Measurements from ENCODE around the gene IFI27L2.

The IFI27L2 gene

GRCh38 chr14:94129111-94129757 lies at the start of gene IFI27L2:
IFI27L2 (minus strand) TSS chr14:94129604; CDS start chr14:94129564, 40 bp downstream.
- Histone ChIP-seq H3K4me1 (ENCODE audit: control insufficient read depth in 1 of 2, insufficient read depth in 2 of 2, low read length in 2 of 2) (peaks cover 15% of the 10 kb centered on the region in 2 donors), H3K27me3 (ENCODE audit: control insufficient read depth in 1 of 2, insufficient read depth in 2 of 2, low read length in 2 of 2) (no peaks in the 10 kb centered on the region), H3K4me3 (ENCODE audit: low read depth in 1 of 2, low read length in 2 of 2) (peak within 1 kb of the TSS; percentile 59 to 82), H3K27ac (ENCODE audit: low read depth, low read length) (peak within 1 kb of the TSS; percentile 45), H3K36me3 (ENCODE audit: control insufficient read depth in 1 of 2, insufficient read depth in 2 of 2, low read length in 2 of 2) (peaks cover 0 to 5% of the 10 kb centered on the region in 2 donors), H3K9me3 (ENCODE audit: control insufficient read depth in 1 of 2, low read length in 2 of 2) (no peaks in the 10 kb centered on the region), H3K9ac (ENCODE audit: low read depth in 1 of 2, low read length in 2 of 2) (peak within 1 kb of the TSS; percentile 40 to 45)

- no peak overlapping the region for H3K4me3 ChIP-seq (ENCODE audit: low read depth in 1 of 2, low read length in 2 of 2)
- H3K27ac ChIP-seq (ENCODE audit: low read depth, low read length): no peak overlapping the region
- no peaks in the 10 kb centered on the region for H3K36me3 ChIP-seq (ENCODE audit: control insufficient read depth in 1 of 2, insufficient read depth in 2 of 2, low read length in 2 of 2)
- H3K27me3 ChIP-seq (ENCODE audit: control insufficient read depth in 1 of 2, insufficient read depth in 2 of 2, low read length in 2 of 2): peaks cover 30 to 51% of the 10 kb centered on the region in 2 donors
- peaks cover 0 to 3% of the 10 kb centered on the region in 2 donors for H3K4me1 ChIP-seq (ENCODE audit: control insufficient read depth in 1 of 2, insufficient read depth in 2 of 2, low read length in 2 of 2)
- H3K9me3 ChIP-seq (ENCODE audit: control insufficient read depth in 1 of 2, low read length in 2 of 2): no peaks in the 10 kb centered on the region
- H3K9ac ChIP-seq (ENCODE audit: low read depth in 1 of 2, low read length in 2 of 2): no peak overlapping the region
Measured at GRCh38 chr14:94177806-94178205, 48.4 kb upstream of the IFI27L2 start.

GRCh38 chr14:94176808-94177207 lies 47.4 kb upstream of the IFI27L2 start:
- H3K4me1 ChIP-seq (ENCODE audit: control insufficient read depth in 1 of 2, insufficient read depth in 2 of 2, low read length in 2 of 2): peaks cover 0 to 3% of the 10 kb centered on the region in 2 donors
- no peak overlapping the region for H3K27ac ChIP-seq (ENCODE audit: low read depth, low read length)
- H3K4me3 ChIP-seq (ENCODE audit: low read depth in 1 of 2, low read length in 2 of 2): no peak overlapping the region
- H3K9me3 ChIP-seq (ENCODE audit: control insufficient read depth in 1 of 2, low read length in 2 of 2): no peaks in the 10 kb centered on the region
- peaks cover 30 to 58% of the 10 kb centered on the region in 2 donors for H3K27me3 ChIP-seq (ENCODE audit: control insufficient read depth in 1 of 2, insufficient read depth in 2 of 2, low read length in 2 of 2)
- H3K36me3 ChIP-seq (ENCODE audit: control insufficient read depth in 1 of 2, insufficient read depth in 2 of 2, low read length in 2 of 2): no peaks in the 10 kb centered on the region
- H3K9ac ChIP-seq (ENCODE audit: low read depth in 1 of 2, low read length in 2 of 2): no peak overlapping the region

GRCh38 chr14:94175747-94176146 lies 46.3 kb upstream of the IFI27L2 start:
- H3K36me3 ChIP-seq (ENCODE audit: control insufficient read depth in 1 of 2, insufficient read depth in 2 of 2, low read length in 2 of 2): no peaks in the 10 kb centered on the region
- no peaks in the 10 kb centered on the region for H3K9me3 ChIP-seq (ENCODE audit: control insufficient read depth in 1 of 2, low read length in 2 of 2)
- H3K9ac ChIP-seq (ENCODE audit: low read depth in 1 of 2, low read length in 2 of 2): no peak overlapping the region
- H3K27me3 ChIP-seq (ENCODE audit: control insufficient read depth in 1 of 2, insufficient read depth in 2 of 2, low read length in 2 of 2): peaks cover 34 to 57% of the 10 kb centered on the region in 2 donors
- H3K27ac ChIP-seq (ENCODE audit: low read depth, low read length): no peak overlapping the region
- no peak overlapping the region for H3K4me3 ChIP-seq (ENCODE audit: low read depth in 1 of 2, low read length in 2 of 2)
- peaks cover 0 to 3% of the 10 kb centered on the region in 2 donors for H3K4me1 ChIP-seq (ENCODE audit: control insufficient read depth in 1 of 2, insufficient read depth in 2 of 2, low read length in 2 of 2)

GRCh38 chr14:94175011-94175745 lies 45.8 kb upstream of the IFI27L2 start:
- Histone ChIP-seq H3K4me3 (ENCODE audit: low read depth in 1 of 2, low read length in 2 of 2) (no peak overlapping the region), H3K9ac (ENCODE audit: low read depth in 1 of 2, low read length in 2 of 2) (no peak overlapping the region), H3K4me1 (ENCODE audit: control insufficient read depth in 1 of 2, insufficient read depth in 2 of 2, low read length in 2 of 2) (peaks cover 0 to 3% of the 10 kb centered on the region in 2 donors), H3K9me3 (ENCODE audit: control insufficient read depth in 1 of 2, low read length in 2 of 2) (no peaks in the 10 kb centered on the region), H3K27ac (ENCODE audit: low read depth, low read length) (no peak overlapping the region), H3K36me3 (ENCODE audit: control insufficient read depth in 1 of 2, insufficient read depth in 2 of 2, low read length in 2 of 2) (no peaks in the 10 kb centered on the region), H3K27me3 (ENCODE audit: control insufficient read depth in 1 of 2, insufficient read depth in 2 of 2, low read length in 2 of 2) (peaks cover 34 to 56% of the 10 kb centered on the region in 2 donors)

GRCh38 chr14:94174604-94175010 lies 45.2 kb upstream of the IFI27L2 start:
- no peak overlapping the region for H3K27ac ChIP-seq (ENCODE audit: low read depth, low read length)
- no peaks in the 10 kb centered on the region for H3K9me3 ChIP-seq (ENCODE audit: control insufficient read depth in 1 of 2, low read length in 2 of 2)
- H3K9ac ChIP-seq (ENCODE audit: low read depth in 1 of 2, low read length in 2 of 2): no peak overlapping the region
- peaks cover 31 to 50% of the 10 kb centered on the region in 2 donors for H3K27me3 ChIP-seq (ENCODE audit: control insufficient read depth in 1 of 2, insufficient read depth in 2 of 2, low read length in 2 of 2)
- no peaks in the 10 kb centered on the region for H3K36me3 ChIP-seq (ENCODE audit: control insufficient read depth in 1 of 2, insufficient read depth in 2 of 2, low read length in 2 of 2)
- H3K4me1 ChIP-seq (ENCODE audit: control insufficient read depth in 1 of 2, insufficient read depth in 2 of 2, low read length in 2 of 2): peaks cover 0 to 3% of the 10 kb centered on the region in 2 donors
- H3K4me3 ChIP-seq (ENCODE audit: low read depth in 1 of 2, low read length in 2 of 2): peak overlapping the region; percentile 40 to 51

- peak within 1 kb of the TSS in 1 of 2 donors; percentile 14 for H3K9ac ChIP-seq (ENCODE audit: low read depth in 1 of 2, low read length in 2 of 2)
- peaks cover 26 to 45% of the 10 kb centered on the region in 2 donors for H3K27me3 ChIP-seq (ENCODE audit: control insufficient read depth in 1 of 2, insufficient read depth in 2 of 2, low read length in 2 of 2)
- H3K27ac ChIP-seq (ENCODE audit: low read depth, low read length): no peak within 1 kb of the TSS
- H3K9me3 ChIP-seq (ENCODE audit: control insufficient read depth in 1 of 2, low read length in 2 of 2): no peaks in the 10 kb centered on the region
- H3K4me3 ChIP-seq (ENCODE audit: low read depth in 1 of 2, low read length in 2 of 2): peak within 1 kb of the TSS; percentile 52 to 53
- H3K4me1 ChIP-seq (ENCODE audit: control insufficient read depth in 1 of 2, insufficient read depth in 2 of 2, low read length in 2 of 2): peaks cover 0 to 3% of the 10 kb centered on the region in 2 donors
- no peaks in the 10 kb centered on the region for H3K36me3 ChIP-seq (ENCODE audit: control insufficient read depth in 1 of 2, insufficient read depth in 2 of 2, low read length in 2 of 2)
Measured at GRCh38 chr14:94173885-94174603, 44.6 kb upstream of the IFI27L2 start, which contains the start of gene PPP4R4. PPP4R4 (plus strand) TSS chr14:94174322; CDS start chr14:94174466, 144 bp downstream.

GRCh38 chr14:94173471-94173884 lies 44.1 kb upstream of the IFI27L2 start:
- no peaks in the 10 kb centered on the region for H3K9me3 ChIP-seq (ENCODE audit: control insufficient read depth in 1 of 2, low read length in 2 of 2)
- H3K27me3 ChIP-seq (ENCODE audit: control insufficient read depth in 1 of 2, insufficient read depth in 2 of 2, low read length in 2 of 2): peaks cover 24 to 45% of the 10 kb centered on the region in 2 donors
- H3K36me3 ChIP-seq (ENCODE audit: control insufficient read depth in 1 of 2, insufficient read depth in 2 of 2, low read length in 2 of 2): no peaks in the 10 kb centered on the region
- no peak overlapping the region for H3K27ac ChIP-seq (ENCODE audit: low read depth, low read length)
- H3K4me3 ChIP-seq (ENCODE audit: low read depth in 1 of 2, low read length in 2 of 2): peak overlapping the region; percentile 52 to 53
- peak overlapping the region in 1 of 2 donors; percentile 14 for H3K9ac ChIP-seq (ENCODE audit: low read depth in 1 of 2, low read length in 2 of 2)
- peaks cover 0 to 3% of the 10 kb centered on the region in 2 donors for H3K4me1 ChIP-seq (ENCODE audit: control insufficient read depth in 1 of 2, insufficient read depth in 2 of 2, low read length in 2 of 2)

GRCh38 chr14:94172545-94172944 lies 43.1 kb upstream of the IFI27L2 start:
- Histone ChIP-seq H3K27ac (ENCODE audit: low read depth, low read length) (no peak overlapping the region), H3K9ac (ENCODE audit: low read depth in 1 of 2, low read length in 2 of 2) (no peak overlapping the region), H3K27me3 (ENCODE audit: control insufficient read depth in 1 of 2, insufficient read depth in 2 of 2, low read length in 2 of 2) (peaks cover 19 to 41% of the 10 kb centered on the region in 2 donors), H3K36me3 (ENCODE audit: control insufficient read depth in 1 of 2, insufficient read depth in 2 of 2, low read length in 2 of 2) (no peaks in the 10 kb centered on the region), H3K9me3 (ENCODE audit: control insufficient read depth in 1 of 2, low read length in 2 of 2) (no peaks in the 10 kb centered on the region), H3K4me1 (ENCODE audit: control insufficient read depth in 1 of 2, insufficient read depth in 2 of 2, low read length in 2 of 2) (peaks cover 0 to 3% of the 10 kb centered on the region in 2 donors), H3K4me3 (ENCODE audit: low read depth in 1 of 2, low read length in 2 of 2) (no peak overlapping the region)
